HepG2 (cell line): Measurements from ENCODE around the gene TTC31. TPM values are rescaled to one million over a fixed set of nuclear protein-coding genes. Genes with fewer than 3 reads are reported as not detected.

Source experiments
- ATAC-seq: fragments of 200-7000 bp; cut with Tn5 transposase; 3 replicates; pipeline ENCODE4 v1.9.1; 2020; ENCODE audit warnings: mild to moderate bottlenecking, moderate library complexity
- BruUV-seq: library from RNA; stranded (reverse); fragments of 400-500 nt; replicated peaks from 2 replicates; lab custom pipeline; 2021; lab: Mats Ljungman, UMichigan
- CTCF ChIA-PET: fragments of 300-600 bp; formaldehyde crosslinking; extraction: SDS; loops from one replicate; lab custom pipeline; 2021; ENCODE audit warnings: low total read pairs, inconsistent platforms, low intra/inter-chr PET ratio; lab: Yijun Ruan, JAX
- POLR2A ChIA-PET: fragments of 350-600 bp; sonication (Branson Sonifier 250); formaldehyde crosslinking; loops from one replicate; lab custom pipeline; 2020; ENCODE audit warnings: antibody characterized with exemption, inconsistent platforms; lab: Yijun Ruan, JAX
- DNase-seq: peaks from one replicate; pipeline ENCODE4 v3.0.0-alpha.2; 2015; ENCODE audit warnings: low spot score
- FAIRE-seq: peaks from 3 replicates; lab custom pipeline; 2011; peaks lifted over from hg19 to GRCh38; lab: Jason Lieb, UNC
- H2AFZ ChIP-seq: one replicate; pipeline ENCODE4 v1.6.1; 2011; ENCODE audit warnings: low read length, inconsistent platforms
- H3K27ac ChIP-seq: fragments of 300-600 bp; 3 replicates; pipeline ENCODE4 v1.8.0; 2011; ENCODE audit warnings: mixed run types, mild to moderate bottlenecking, mixed read lengths, low read length, inconsistent platforms; ENCODE audit not compliant: insufficient read depth; ENCODE audit errors: extremely low read length
- H3K27me3 ChIP-seq, 2 experiments: fragments of 200-600 bp in 1 of 2; 2 replicates in 1 of 2; 3 replicates in 1 of 2; pipeline versions ENCODE4 v1.6.0 to v1.8.0; 2011; ENCODE audit warnings: low read length in 2 of 2, mild to moderate bottlenecking in 2 of 2, moderate library complexity in 2 of 2, inconsistent platforms in 1 of 2; ENCODE audit not compliant: insufficient read depth in 2 of 2, control insufficient read depth in 1 of 2
- H3K36me3 ChIP-seq, 2 experiments: fragments of 200-600 bp in 1 of 2; replicated peaks in 1 of 2; 2 replicates in 1 of 2; 3 replicates in 1 of 2; pipeline versions ENCODE4 v1.5.1 to v1.8.0; 2011; ENCODE audit warnings: low read length in 2 of 2, inconsistent platforms in 1 of 2; ENCODE audit not compliant: insufficient read depth in 2 of 2, control insufficient read depth in 1 of 2
- H3K4me1 ChIP-seq: 2 replicates; pipeline ENCODE4 v1.5.1; 2012; ENCODE audit warnings: low read length, inconsistent platforms; ENCODE audit not compliant: insufficient read depth
- H3K4me2 ChIP-seq: 2 replicates; pipeline ENCODE4 v1.6.0; 2011; ENCODE audit warnings: low read depth, low read length, inconsistent platforms
- H3K4me3 ChIP-seq, 3 experiments: fragments of 200-600 bp in 1 of 3; sonication (generic), shearing (Covaris generic) in 1 of 3; replicated peaks in 1 of 3; 2 replicates each; pipeline ENCODE4 v1.5.1; 2011 to 2016; ENCODE audit warnings: low read length in 3 of 3, inconsistent platforms in 2 of 3, low read depth in 2 of 3, mild to moderate bottlenecking in 2 of 3, control low read depth in 1 of 3, mixed read lengths in 1 of 3; ENCODE audit not compliant: insufficient read depth in 1 of 3
- H3K79me2 ChIP-seq: one replicate; pipeline ENCODE4 v1.6.1; 2011; ENCODE audit warnings: low read length, inconsistent platforms; ENCODE audit not compliant: insufficient read depth
- H3K9ac ChIP-seq: 2 replicates; pipeline ENCODE4 v1.6.0; 2011; ENCODE audit warnings: mild to moderate bottlenecking, low read depth, low read length, inconsistent platforms; ENCODE audit not compliant: insufficient read depth
- H3K9me3 ChIP-seq: 2 replicates; pipeline ENCODE4 v1.5.1; 2012; ENCODE audit warnings: mild to moderate bottlenecking, low read length
- H4K20me1 ChIP-seq: 2 replicates; pipeline ENCODE4 v1.6.0; 2011; ENCODE audit warnings: inconsistent platforms, mild to moderate bottlenecking, low read length, moderate library complexity; ENCODE audit not compliant: insufficient read depth
- CREBL2 ChIP-seq: sonication (generic); formaldehyde crosslinking; IDR thresholded peaks from 2 replicates; pipeline ENCODE4 v1.8.1; 2023; ENCODE audit warnings: missing genetic modification reagents, mild to moderate bottlenecking, borderline replicate concordance
- RNF219 ChIP-seq: sonication (generic); formaldehyde crosslinking; IDR thresholded peaks from 2 replicates; pipeline ENCODE4 v1.5.0; 2020; ENCODE audit warnings: mild to moderate bottlenecking, missing genetic modification reagents
- WGBS: methylation state at CpG from one replicate; pipeline ENCODE4 v1.1.6; 2017; ENCODE audit warnings: low lambda C conversion rate; 5-methylcytosine and 5-hydroxymethylcytosine counted together
- in situ Hi-C: cut with HindIII; loops from 2 replicates; pipeline ENCODE4 v1.10.0; 2017; ENCODE audit warnings: low pct_unique_long_range_greater_than_20kb; ENCODE audit not compliant: extremely low pct_ligation_motif_present
- intact Hi-C: fragments of 100-400 bp; cut with micrococcal nuclease; formaldehyde crosslinking; loops from one replicate; pipeline ENCODE4 v1.10.0; 2022; ENCODE audit not compliant: unreplicated experiment
- polyA plus RNA-seq, 8 experiments: library from polyadenylated mRNA; depleted of rRNA in 3 of 8; stranded (reverse) in 7 of 8; unstranded in 1 of 8; fragments of >200 nt; fragmentation: Illumina TruSeq in 4 of 8; extraction: Trizol in 4 of 8; gene quantifications; 2 replicates each; pipeline versions ENCODE4 v1.2.1 to v1.2.3, GENCODE V29; 2011 to 2016; ENCODE audit warnings: low read depth in 4 of 8, missing spikeins in 1 of 8, mixed read lengths in 1 of 8; ENCODE audit not compliant: insufficient read depth in 1 of 8
- total RNA-seq, 5 experiments: library from RNA; depleted of rRNA; stranded (reverse); fragments of >200 nt; fragmentation: Illumina TruSeq; extraction: Trizol; gene quantifications; 2 replicates each; pipeline ENCODE4 v1.2.3, GENCODE V29; 2016; ENCODE audit warnings: low read depth in 1 of 5
- TF ChIP-seq, protein P1 (sequence below), 2 experiments: sonication (generic) in 1 of 2; formaldehyde crosslinking in 1 of 2; IDR thresholded peaks; 2 replicates each; pipeline versions ENCODE4 v1.4.0 to v1.6.1; 2016 to 2020; ENCODE audit warnings: borderline replicate concordance in 1 of 2, low read depth in 1 of 2, mild to moderate bottlenecking in 1 of 2, missing genetic modification reagents in 1 of 2

TTC31 gene
- total and polyA plus RNA-seq, 2 of the 13 experiments (the other 11 are each of a cell fraction or from before 2014, with no cell fraction given) = 28.3 to 39.5 TPM

- DNase-seq (no peak), FAIRE-seq (no peak), ATAC-seq (no peak)
- Histone ChIP-seq H3K36me3 (no peaks in the 10 kb centered on the region), H3K4me1 (peaks cover 66% of the 10 kb centered on the region), H3K4me3 (no peak overlapping the region), H2AFZ (no peak overlapping the region), H3K79me2 (no peaks in the 10 kb centered on the region), H3K4me2 (peak overlapping the region; percentile 75; the same call in 1 of the 2 replicates), H3K9ac (no peak overlapping the region), H3K27ac (no peak overlapping the region), H3K9me3 (no peaks in the 10 kb centered on the region), H4K20me1 (no peaks in the 10 kb centered on the region), H3K27me3 (no peaks in the 10 kb centered on the region)
- TF ChIP-seq CREBL2 (CRISPR knock-in tag) (no peak), RNF219 (0 out of 2 replicates have a peak, but pooled peaks have one; percentile 59)
- TF ChIP-seq, protein P1, sequence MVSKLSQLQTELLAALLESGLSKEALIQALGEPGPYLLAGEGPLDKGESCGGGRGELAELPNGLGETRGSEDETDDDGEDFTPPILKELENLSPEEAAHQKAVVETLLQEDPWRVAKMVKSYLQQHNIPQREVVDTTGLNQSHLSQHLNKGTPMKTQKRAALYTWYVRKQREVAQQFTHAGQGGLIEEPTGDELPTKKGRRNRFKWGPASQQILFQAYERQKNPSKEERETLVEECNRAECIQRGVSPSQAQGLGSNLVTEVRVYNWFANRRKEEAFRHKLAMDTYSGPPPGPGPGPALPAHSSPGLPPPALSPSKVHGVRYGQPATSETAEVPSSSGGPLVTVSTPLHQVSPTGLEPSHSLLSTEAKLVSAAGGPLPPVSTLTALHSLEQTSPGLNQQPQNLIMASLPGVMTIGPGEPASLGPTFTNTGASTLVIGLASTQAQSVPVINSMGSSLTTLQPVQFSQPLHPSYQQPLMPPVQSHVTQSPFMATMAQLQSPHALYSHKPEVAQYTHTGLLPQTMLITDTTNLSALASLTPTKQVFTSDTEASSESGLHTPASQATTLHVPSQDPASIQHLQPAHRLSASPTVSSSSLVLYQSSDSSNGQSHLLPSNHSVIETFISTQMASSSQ (IDR thresholded peaks at IDR 0.05; ENCODE audit: low read depth) = 0 out of 2 replicates have a peak, but pooled peaks have one; percentile 19
- TF ChIP-seq, protein P1 (CRISPR knock-in tag; IDR thresholded peaks at IDR 0.05; ENCODE audit: borderline replicate concordance) = no peak
- BruUV-seq = no TSS peak
- POLR2A ChIA-PET = interaction anchor here (1.3 to 11.6 kb wide), 4 partner anchors 7 to 32 kb away, joined by 3 to 342 read pairs (median 13); partner anchors contain the start of genes INO80B and WBP1
- in situ Hi-C loops = no loop called here
- 58% methylated on average over 2 of the region's 2 CpGs for WGBS
- intact Hi-C loops = no loop called here
- CTCF ChIA-PET = no interaction called here
Observed at GRCh38 chr2:74448771-74449170, 34.1 kb upstream of the TTC31 start.
